Ectodermal cell (in vitro differentiated cells): ENCODE measurements around the gene NFATC1.
"Not testable (repeated sequence)": the region's sequence is repeated elsewhere in the genome, so short reads cannot be mapped to it uniquely, and the experiment has no call there.

Experiments used
- H3K27ac ChIP-seq: 2 replicates; pipeline ENCODE4 v1.7.0; 2013; ENCODE audit warnings: mild to moderate bottlenecking, low read depth, low read length; ENCODE audit not compliant: insufficient read depth, poor library complexity, severe bottlenecking
- H3K27me3 ChIP-seq: 2 replicates; pipeline ENCODE4 v1.7.0; 2013; ENCODE audit warnings: mild to moderate bottlenecking, low read length; ENCODE audit not compliant: insufficient read depth, control insufficient read depth, poor library complexity, severe bottlenecking
- H3K36me3 ChIP-seq: one replicate; pipeline ENCODE4 v1.7.0; 2013; ENCODE audit warnings: low read length; ENCODE audit not compliant: control insufficient read depth, insufficient read depth
- H3K4me1 ChIP-seq: one replicate; pipeline ENCODE4 v1.7.0; 2013; ENCODE audit warnings: low read length; ENCODE audit not compliant: control insufficient read depth, insufficient read depth
- H3K4me3 ChIP-seq: 2 replicates; pipeline ENCODE4 v1.7.0; 2013; ENCODE audit warnings: low read depth, low read length, control low read depth; ENCODE audit not compliant: insufficient read depth
- H3K9me3 ChIP-seq: 2 replicates; pipeline ENCODE4 v1.7.0; 2013; ENCODE audit warnings: mild to moderate bottlenecking, low read length, moderate library complexity; ENCODE audit not compliant: control insufficient read depth
- WGBS, 2 experiments: methylation state at CpG; one replicate each; pipeline ENCODE4 v1.1.7; 2013; ENCODE audit warnings: missing lambda C conversion rate in 2 of 2; 5-methylcytosine and 5-hydroxymethylcytosine counted together

Gene NFATC1

DNA sequence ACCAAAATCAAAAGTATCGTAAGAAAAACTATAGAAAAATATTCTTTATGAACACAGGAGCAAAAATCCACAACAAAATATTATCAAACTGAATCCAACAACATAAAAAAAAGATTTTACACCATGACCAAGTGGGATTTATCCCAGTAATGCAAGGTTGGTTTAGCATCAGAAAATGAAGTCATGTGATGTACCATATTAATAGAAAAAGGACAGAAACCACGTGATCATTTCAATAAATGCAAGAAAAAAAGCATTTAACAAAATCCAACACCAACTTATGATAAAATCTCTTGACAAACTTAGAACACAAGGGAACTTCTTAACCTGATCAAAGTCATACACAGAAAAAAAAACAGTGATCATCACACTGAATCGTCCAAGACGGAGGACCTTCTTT, 105.3 kb downstream of the NFATC1 start:
- H3K4me3 ChIP-seq: no peak overlapping the region
- no peak overlapping the region for H3K27ac ChIP-seq
- WGBS, 2 experiments: 91 to 99% methylated on average over 4 of the region's 4 CpGs
- H3K36me3 ChIP-seq: no peaks in the 10 kb centered on the region
- H3K9me3 ChIP-seq: no peaks in the 10 kb centered on the region
- H3K4me1 ChIP-seq: no peaks in the 10 kb centered on the region
- no peaks in the 10 kb centered on the region for H3K27me3 ChIP-seq

DNA sequence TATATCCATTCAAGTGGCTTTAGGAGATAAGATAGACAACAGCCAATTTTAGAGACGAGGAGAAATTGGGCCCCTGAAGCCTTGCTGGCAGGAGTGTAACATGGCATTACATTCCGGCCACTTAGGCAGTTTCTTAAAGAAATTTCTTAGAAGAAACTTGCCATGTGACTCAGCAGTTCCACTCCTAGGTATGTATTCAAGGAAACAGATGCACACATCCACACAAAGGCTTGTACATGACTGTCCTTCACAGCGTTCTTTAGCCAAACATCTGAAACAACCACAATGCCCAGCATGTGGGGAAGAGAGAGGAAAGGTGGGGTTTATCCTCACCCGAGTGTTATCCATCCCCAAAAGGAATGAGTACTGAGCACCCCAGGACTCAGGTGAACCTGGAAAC, 107.1 kb downstream of the NFATC1 start:
- WGBS, 2 experiments: 93 to 95% methylated on average over 4 of the region's 4 CpGs
- no peak overlapping the region for H3K27ac ChIP-seq
- peaks cover 5% of the 10 kb centered on the region for H3K27me3 ChIP-seq
- H3K4me3 ChIP-seq: no peak overlapping the region
- H3K4me1 ChIP-seq: peaks cover 12% of the 10 kb centered on the region
- no peaks in the 10 kb centered on the region for H3K9me3 ChIP-seq
- no peaks in the 10 kb centered on the region for H3K36me3 ChIP-seq

DNA sequence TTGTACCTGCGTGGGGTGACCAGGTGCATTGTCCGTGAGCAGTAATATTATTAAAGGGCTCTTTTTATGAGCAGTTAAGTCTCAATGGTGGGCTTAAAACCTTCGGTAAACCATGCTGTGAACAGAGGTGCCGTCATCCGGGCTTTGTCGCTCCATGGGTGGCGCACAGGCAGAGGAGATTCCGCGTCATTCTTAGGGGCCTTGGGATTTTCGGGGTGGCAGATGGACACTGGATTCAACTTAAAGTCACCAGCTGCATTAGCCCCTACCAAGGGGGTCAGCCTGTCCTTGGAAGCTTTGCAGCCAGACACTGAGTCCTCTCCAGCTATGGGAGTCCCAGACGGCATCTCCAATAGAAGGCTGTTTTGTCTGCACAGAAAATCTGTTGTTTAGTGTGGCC, 107.7 kb downstream of the NFATC1 start:
- Histone ChIP-seq H3K27ac (no peak overlapping the region), H3K4me3 (no peak overlapping the region), H3K4me1 (peaks cover 12% of the 10 kb centered on the region), H3K27me3 (peaks cover 9% of the 10 kb centered on the region), H3K36me3 (no peaks in the 10 kb centered on the region), H3K9me3 (no peaks in the 10 kb centered on the region)
- WGBS, 2 experiments: 95 to 96% methylated on average over 11 of the region's 11 CpGs

- H3K4me3 ChIP-seq: no peak overlapping the region
- no peak overlapping the region for H3K27ac ChIP-seq
- peaks cover 12% of the 10 kb centered on the region for H3K4me1 ChIP-seq
- H3K27me3 ChIP-seq: peaks cover 10% of the 10 kb centered on the region
- no peaks in the 10 kb centered on the region for H3K9me3 ChIP-seq
- WGBS, 2 experiments: 94% methylated on average over 12 of the region's 12 CpGs
- no peaks in the 10 kb centered on the region for H3K36me3 ChIP-seq
These were observed 108.3 kb downstream of the NFATC1 start for GRCh38 chr18:79504034-79504433.

GRCh38 chr18:79504495-79504894, 108.8 kb downstream of the NFATC1 start:
- Histone ChIP-seq H3K27me3 (peaks cover 10% of the 10 kb centered on the region), H3K4me1 (peaks cover 12% of the 10 kb centered on the region)
- H3K36me3 ChIP-seq, H3K27ac ChIP-seq, H3K9me3 ChIP-seq, H3K4me3 ChIP-seq: not testable (repeated sequence)
- WGBS, 2 experiments: 94 to 95% methylated on average over 5 of the region's 6 CpGs

- Histone ChIP-seq H3K4me1 (peaks cover 12% of the 10 kb centered on the region), H3K27me3 (peaks cover 10% of the 10 kb centered on the region)
- H3K4me3 ChIP-seq, H3K27ac ChIP-seq, H3K36me3 ChIP-seq, H3K9me3 ChIP-seq: not testable (repeated sequence)
- WGBS, 2 experiments: 87 to 90% methylated on average over 3 of the region's 3 CpGs
These were observed 109.7 kb downstream of the NFATC1 start for GRCh38 chr18:79505465-79505864.

DNA sequence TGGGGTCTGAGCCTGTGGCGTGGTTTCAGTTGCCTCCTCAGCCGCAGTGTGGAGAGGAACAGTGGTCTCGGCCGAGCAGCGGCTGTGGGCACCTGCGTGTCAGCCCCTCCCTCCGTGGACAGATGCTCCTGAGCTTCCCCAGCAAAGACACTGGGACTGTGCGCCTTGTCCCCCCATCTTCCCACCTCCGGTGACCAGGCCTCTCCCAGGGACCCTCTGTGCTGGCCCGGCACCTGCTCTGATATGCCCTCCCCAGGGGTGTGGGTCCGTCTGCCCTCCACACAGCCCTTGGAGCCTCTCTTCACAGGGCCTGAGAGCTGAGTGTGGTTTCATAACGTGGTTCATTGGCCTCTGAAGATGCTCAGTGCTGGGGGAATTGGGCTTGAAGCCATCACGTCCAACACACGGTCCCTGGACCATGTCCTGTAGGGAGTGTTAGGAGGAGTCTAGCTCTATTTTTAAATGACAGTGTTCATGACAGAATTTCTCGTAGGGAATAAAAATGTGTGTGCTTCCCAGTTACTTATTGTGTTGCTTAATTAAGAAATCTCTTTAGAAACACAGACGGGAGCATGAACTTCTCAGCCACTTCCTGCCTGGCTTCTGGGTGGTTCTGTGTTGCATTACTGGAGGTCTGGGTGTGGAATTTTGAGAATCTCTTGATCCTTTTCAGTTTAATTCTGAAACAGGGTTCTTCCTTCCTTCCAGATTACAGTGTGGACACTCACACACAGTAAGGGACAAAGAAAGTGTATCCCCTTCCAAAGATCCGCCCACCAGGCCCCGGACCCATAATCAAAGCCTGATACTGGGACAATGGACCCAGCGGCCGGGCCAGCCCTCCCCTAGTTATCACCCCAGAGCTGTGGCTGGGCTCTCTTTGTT, 110.7 kb downstream of the NFATC1 start:
- no peak overlapping the region for H3K27ac ChIP-seq
- no peaks in the 10 kb centered on the region for H3K9me3 ChIP-seq
- peaks cover 10% of the 10 kb centered on the region for H3K27me3 ChIP-seq
- no peaks in the 10 kb centered on the region for H3K36me3 ChIP-seq
- 88 to 91% methylated on average over 20 of the region's 20 CpGs for WGBS, 2 experiments
- no peak overlapping the region for H3K4me3 ChIP-seq
- H3K4me1 ChIP-seq: peaks cover 12% of the 10 kb centered on the region

- Histone ChIP-seq H3K27ac (no peak overlapping the region), H3K27me3 (peaks cover 10% of the 10 kb centered on the region), H3K9me3 (no peaks in the 10 kb centered on the region), H3K4me3 (no peak overlapping the region), H3K4me1 (peaks cover 12% of the 10 kb centered on the region), H3K36me3 (no peaks in the 10 kb centered on the region)
- WGBS, 2 experiments: 82 to 83% methylated on average over 24 of the region's 24 CpGs
These were observed 111.4 kb downstream of the NFATC1 start for GRCh38 chr18:79507076-79507545.

GRCh38 chr18:79507546-79508480, 112.1 kb downstream of the NFATC1 start:
- H3K4me1 ChIP-seq: peaks cover 12% of the 10 kb centered on the region
- no peak overlapping the region for H3K4me3 ChIP-seq
- H3K27me3 ChIP-seq: peaks cover 10% of the 10 kb centered on the region
- no peaks in the 10 kb centered on the region for H3K36me3 ChIP-seq
- 69 to 73% methylated on average over 46 of the region's 46 CpGs for WGBS, 2 experiments
- no peaks in the 10 kb centered on the region for H3K9me3 ChIP-seq
- no peak overlapping the region for H3K27ac ChIP-seq
